SK-N-SH (cell line): ENCODE data around the gene CKAP4. TPM values are rescaled to one million over a fixed set of nuclear protein-coding genes. Genes with fewer than 3 reads are reported as not detected.

Experiments used
- CTCF ChIA-PET: fragments of 300-600, 350-600 bp; formaldehyde crosslinking; extraction: SDS; loops from one replicate; lab custom pipeline; 2021; lab: Yijun Ruan, JAX
- POLR2A ChIA-PET: fragments of 350-600 bp; sonication (Branson Sonifier 250); formaldehyde crosslinking; extraction: SDS; loops from one replicate; lab custom pipeline; 2020; ENCODE audit warnings: antibody characterized with exemption, inconsistent platforms; lab: Yijun Ruan, JAX
- DNase-seq: peaks from one replicate; pipeline ENCODE4 v3.0.0; 2012
- H2AFZ ChIP-seq: fragments of 200-600 bp; sonication (generic); 2 replicates; pipeline ENCODE4 v1.8.1; 2016; ENCODE audit warnings: antibody characterized with exemption, mild to moderate bottlenecking, low read depth
- H3F3A ChIP-seq: fragments of 200-600 bp; sonication (generic); replicated peaks from 2 replicates; pipeline ENCODE3; 2016; ENCODE audit warnings: antibody characterized with exemption, mild to moderate bottlenecking; ENCODE audit not compliant: insufficient read depth
- H3K27ac ChIP-seq, 2 experiments: fragments of 200-500 bp in 1 of 2; fragments of 200-600 bp in 1 of 2; sonication (Bioruptor generic) in 1 of 2; sonication (generic), shearing (Covaris generic) in 1 of 2; 2 replicates each; pipeline versions ENCODE4 v1.5.1 to v1.6.1; 2014 to 2016; ENCODE audit warnings: low read depth in 2 of 2, inconsistent platforms in 1 of 2, low read length in 1 of 2, mild to moderate bottlenecking in 1 of 2, mixed read lengths in 1 of 2
- H3K27me3 ChIP-seq: fragments of 200-600 bp; sonication (generic), shearing (Covaris generic); 2 replicates; pipeline ENCODE4 v1.6.1; 2016; ENCODE audit warnings: mixed run types; ENCODE audit not compliant: insufficient read depth
- H3K36me3 ChIP-seq, 2 experiments: fragments of 200-500 bp in 1 of 2; fragments of 200-600 bp in 1 of 2; sonication (Bioruptor generic) in 1 of 2; sonication (generic) in 1 of 2; replicated peaks in 1 of 2; 2 replicates each; pipeline versions ENCODE3 to v1.5.1; 2014 to 2016; ENCODE audit warnings: low read length in 1 of 2, mild to moderate bottlenecking in 1 of 2; ENCODE audit not compliant: insufficient read depth in 2 of 2, control insufficient read depth in 1 of 2
- H3K4me1 ChIP-seq, 2 experiments: fragments of 200-500 bp in 1 of 2; fragments of 200-600 bp in 1 of 2; sonication (Bioruptor generic) in 1 of 2; sonication (generic), shearing (Covaris generic) in 1 of 2; 2 replicates each; pipeline versions ENCODE4 v1.5.1 to v1.6.1; 2014 to 2016; ENCODE audit warnings: low read depth in 1 of 2, low read length in 1 of 2, mixed run types in 1 of 2; ENCODE audit not compliant: insufficient read depth in 2 of 2, control insufficient read depth in 1 of 2
- H3K4me2 ChIP-seq: fragments of 200-600 bp; sonication (generic), shearing (Covaris generic); 2 replicates; pipeline ENCODE4 v1.6.1; 2017; ENCODE audit warnings: mixed run types
- H3K4me3 ChIP-seq, 2 experiments: fragments of 200-500 bp in 1 of 2; fragments of 200-600 bp in 1 of 2; sonication (Bioruptor generic) in 1 of 2; sonication (generic), shearing (Covaris generic) in 1 of 2; 2 replicates each; pipeline versions ENCODE4 v1.5.1 to v1.8.1; 2014 to 2016; ENCODE audit warnings: low read depth in 2 of 2, inconsistent platforms in 1 of 2, low read length in 1 of 2, mild to moderate bottlenecking in 1 of 2, mixed read lengths in 1 of 2, moderate library complexity in 1 of 2
- H3K79me2 ChIP-seq: fragments of 200-600 bp; sonication (generic); 2 replicates; pipeline ENCODE4 v1.8.1; 2017; ENCODE audit warnings: mild to moderate bottlenecking; ENCODE audit not compliant: insufficient read depth
- H3K9ac ChIP-seq: fragments of 200-600 bp; sonication (generic); 2 replicates; pipeline ENCODE4 v1.6.1; 2017; ENCODE audit warnings: mixed run types
- H3K9me2 ChIP-seq: fragments of 200-600 bp; sonication (generic); 2 replicates; pipeline ENCODE4 v1.6.1; 2017; ENCODE audit warnings: mixed run types
- H3K9me3 ChIP-seq: fragments of 200-600 bp; sonication (generic); 2 replicates; pipeline ENCODE4 v1.6.1; 2017; ENCODE audit warnings: mixed run types, mild to moderate bottlenecking, moderate library complexity
- H4K20me1 ChIP-seq: fragments of 200-600 bp; sonication (generic); 2 replicates; pipeline ENCODE4 v1.6.1; 2017; ENCODE audit warnings: mild to moderate bottlenecking, mixed run types; ENCODE audit not compliant: insufficient read depth
- CHD2 ChIP-seq: fragments of 150-350 bp; IDR thresholded peaks from 2 replicates; pipeline ENCODE4 v1.6.1; 2018; ENCODE audit warnings: low read length; ENCODE audit not compliant: partially characterized antibody
- ELF1 ChIP-seq: IDR thresholded peaks from 2 replicates; pipeline ENCODE4 v1.4.0; 2012
- FOSL2 ChIP-seq: IDR thresholded peaks from 2 replicates; pipeline ENCODE4 v1.4.0; 2012; ENCODE audit warnings: low read depth, mild to moderate bottlenecking, moderate library complexity, borderline replicate concordance
- FOXM1 ChIP-seq: IDR thresholded peaks from 2 replicates; pipeline ENCODE4 v1.4.0; 2012; ENCODE audit warnings: low read depth, mild to moderate bottlenecking
- IRF3 ChIP-seq: fragments of 150-350 bp; IDR thresholded peaks from 2 replicates; pipeline ENCODE4 v1.6.1; 2016; ENCODE audit warnings: mild to moderate bottlenecking, low read depth, low read length
- MEF2A ChIP-seq: IDR thresholded peaks from 2 replicates; pipeline ENCODE4 v1.4.0; 2012; ENCODE audit warnings: low read depth, borderline replicate concordance
- MXI1 ChIP-seq: IDR thresholded peaks from 2 replicates; pipeline ENCODE4 v1.6.1; 2012; ENCODE audit warnings: mild to moderate bottlenecking, low read depth, low read length, improper control_type of control experiment
- NFIC ChIP-seq: IDR thresholded peaks from 2 replicates; pipeline ENCODE4 v1.4.0; 2012; ENCODE audit warnings: borderline replicate concordance
- NRF1 ChIP-seq: IDR thresholded peaks from 2 replicates; pipeline ENCODE4 v1.6.1; 2012; ENCODE audit warnings: low read depth, mild to moderate bottlenecking, low read length
- REST ChIP-seq: IDR thresholded peaks from 2 replicates; pipeline ENCODE4 v1.6.1; 2012; ENCODE audit warnings: mild to moderate bottlenecking, low read depth, low read length, moderate library complexity
- RFX5 ChIP-seq: IDR thresholded peaks from 2 replicates; pipeline ENCODE4 v1.6.1; 2012; ENCODE audit warnings: mild to moderate bottlenecking, improper control_type of control experiment, low read length
- RXRA ChIP-seq: IDR thresholded peaks from 2 replicates; pipeline ENCODE4 v1.4.0; 2012; ENCODE audit warnings: low read depth, mild to moderate bottlenecking, borderline replicate concordance
- SIN3A ChIP-seq: IDR thresholded peaks from 2 replicates; pipeline ENCODE4 v1.6.1; 2012; ENCODE audit warnings: low read depth, mild to moderate bottlenecking, low read length, moderate library complexity, borderline replicate concordance
- SMC3 ChIP-seq: IDR thresholded peaks from 2 replicates; pipeline ENCODE4 v1.6.1; 2012; ENCODE audit warnings: low read depth, low read length, improper control_type of control experiment
- TAF1 ChIP-seq: IDR thresholded peaks from 2 replicates; pipeline ENCODE4 v1.6.1; 2012; ENCODE audit warnings: low read depth, mild to moderate bottlenecking, low read length, moderate library complexity, borderline replicate concordance
- TCF12 ChIP-seq: IDR thresholded peaks from 2 replicates; pipeline ENCODE4 v1.4.0; 2012
- USF2 ChIP-seq: fragments of 150-350 bp; IDR thresholded peaks from 2 replicates; pipeline ENCODE4 v1.6.1; 2017; ENCODE audit warnings: antibody characterized with exemption, low read length, low read depth, borderline replicate concordance
- WGBS: methylation state at CpG from one replicate; pipeline ENCODE4 v1.1.6; 2017; ENCODE audit warnings: low lambda C conversion rate; 5-methylcytosine and 5-hydroxymethylcytosine counted together
- polyA plus RNA-seq, 3 experiments: library from polyadenylated mRNA; depleted of rRNA; stranded (reverse); fragments of >200 nt; gene quantifications; 2 replicates each; pipeline ENCODE4 v1.2.3, GENCODE V29; 2012

Gene CKAP4
- polyA plus RNA-seq, 1 of the 3 experiments (the other 2 are of a cell fraction) = 113 TPM

- ChIA-PET CTCF (interaction anchor here (2.3 kb wide), 1 partner anchor 17 kb away, joined by 9 read pairs; no protein-coding TSS in a partner anchor), POLR2A (no interaction called here)
- Histone ChIP-seq H3K27ac (no peak overlapping the region; a peak in 1 of 4 replicates), H3K79me2 (peaks cover 84% of the 10 kb centered on the region), H3K4me1 (peaks cover 8 to 14% of the 10 kb centered on the region in 2 experiments; a peak in 3 of 4 replicates), H3K9ac (no peak overlapping the region), H3K27me3 (no peaks in the 10 kb centered on the region), H3K4me3 (0 out of 4 replicates have a peak overlapping the region, but pooled peaks of 1 of the 2 experiments have one; percentile 28), H4K20me1 (peaks cover 73% of the 10 kb centered on the region), H2AFZ (no peak overlapping the region), H3F3A (peaks cover 16% of the 10 kb centered on the region), H3K36me3 (peaks cover 46 to 50% of the 10 kb centered on the region in 2 experiments), H3K9me2 (no peaks in the 10 kb centered on the region), H3K9me3 (no peaks in the 10 kb centered on the region), H3K4me2 (peak overlapping the region; percentile 96)
- DNase-seq = no peak
- no peak for TF ChIP-seq SMC3
- no peak for TF ChIP-seq SIN3A
- no peak for TF ChIP-seq NFIC
These were observed 4.2 kb downstream of the CKAP4 start for GRCh38 chr12:106243620-106244019.

GRCh38 chr12:106240821-106241220, 7.0 kb downstream of the CKAP4 start:
- H3F3A ChIP-seq = peaks cover 24% of the 10 kb centered on the region
- peaks cover 59 to 65% of the 10 kb centered on the region in 2 experiments for H3K36me3 ChIP-seq
- ChIA-PET POLR2A (no interaction called here), CTCF (no interaction called here)
- no peak for DNase-seq
- H3K4me2 ChIP-seq = no peak overlapping the region
- peaks cover 79% of the 10 kb centered on the region for H3K79me2 ChIP-seq
- no peaks in the 10 kb centered on the region for H3K9me2 ChIP-seq
- H3K27ac ChIP-seq = no peak overlapping the region
- H4K20me1 ChIP-seq = peaks cover 81% of the 10 kb centered on the region
- H3K4me1 ChIP-seq = peaks cover 5 to 12% of the 10 kb centered on the region in 2 experiments; a peak in 3 of 4 replicates
- H3K4me3 ChIP-seq = no peak overlapping the region
- TF ChIP-seq MEF2A = no peak
- no peak for TF ChIP-seq TAF1
- no peak for TF ChIP-seq NRF1
- no peak for TF ChIP-seq RFX5
- no peak for TF ChIP-seq IRF3
- no peak for TF ChIP-seq RXRA
- no peaks in the 10 kb centered on the region for H3K27me3 ChIP-seq
- no peak overlapping the region for H3K9ac ChIP-seq
- no peak overlapping the region for H2AFZ ChIP-seq
- no peaks in the 10 kb centered on the region for H3K9me3 ChIP-seq

- no peak overlapping the region for H3K4me2 ChIP-seq
- no peak for DNase-seq
- ChIA-PET CTCF (interaction anchor here (5.5 kb wide), 1 partner anchor 13 kb away, joined by 37 read pairs; no protein-coding TSS in a partner anchor), POLR2A (no interaction called here)
- peaks cover 72% of the 10 kb centered on the region for H4K20me1 ChIP-seq
- peaks cover 59 to 65% of the 10 kb centered on the region in 2 experiments for H3K36me3 ChIP-seq
- no peak overlapping the region for H3K9ac ChIP-seq
- H3K79me2 ChIP-seq = peaks cover 70% of the 10 kb centered on the region
- H3F3A ChIP-seq = peaks cover 28% of the 10 kb centered on the region
- no peak overlapping the region; a peak in 1 of 4 replicates for H3K27ac ChIP-seq
- no peak overlapping the region for H2AFZ ChIP-seq
- H3K4me1 ChIP-seq = peaks cover 4 to 9% of the 10 kb centered on the region in 2 experiments; a peak in 2 of 4 replicates
- 97% methylated on average over 12 of the region's 12 CpGs for WGBS
- no peaks in the 10 kb centered on the region for H3K9me2 ChIP-seq
- H3K9me3 ChIP-seq = no peaks in the 10 kb centered on the region
- no peak overlapping the region for H3K4me3 ChIP-seq
- H3K27me3 ChIP-seq = no peaks in the 10 kb centered on the region
- no peak for TF ChIP-seq NFIC
- TF ChIP-seq REST = no peak
- TF ChIP-seq USF2 = no peak
- no peak for TF ChIP-seq TCF12
- TF ChIP-seq ELF1 = no peak
- no peak for TF ChIP-seq CHD2
- no peak for TF ChIP-seq FOSL2
- TF ChIP-seq MXI1 = no peak
- TF ChIP-seq FOXM1 = no peak
These were observed 7.9 kb downstream of the CKAP4 start for GRCh38 chr12:106239951-106240335.
